ENCODE measurements around the gene PKD1L1.

DNA sequence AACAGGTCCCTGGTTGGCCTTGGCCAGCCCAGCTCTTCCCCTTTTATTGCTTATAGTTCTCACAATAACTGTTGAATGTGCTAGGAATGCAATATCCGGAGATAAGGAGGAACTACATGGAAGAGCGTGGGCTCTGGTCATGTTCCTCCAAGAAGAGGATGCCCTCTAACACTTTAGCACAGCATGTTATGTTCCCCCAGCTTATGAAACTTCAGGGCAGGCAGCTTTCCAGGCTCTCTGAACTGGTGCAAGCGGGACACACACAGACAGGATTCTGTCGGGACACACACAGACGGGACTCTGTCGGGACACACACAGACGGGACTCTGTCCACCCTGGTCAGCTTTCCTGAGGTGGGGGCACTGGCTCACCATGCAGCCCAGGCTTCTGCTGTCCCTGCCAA lies 141.6 kb downstream of the PKD1L1 start:
- no peak for TF ChIP-seq POLR2A (IDR thresholded peaks at IDR 0.05; ENCODE audit: borderline replicate concordance, extremely low read depth, insufficient read depth, insufficient read length)
- no peak for TF ChIP-seq EZH2phosphoT487 (IDR thresholded peaks at IDR 0.05; ENCODE audit: borderline replicate concordance)
- TF ChIP-seq POLR2AphosphoS5 (IDR thresholded peaks at IDR 0.05; ENCODE audit: low read depth, low read length): no peak
- no peak for TF ChIP-seq CEBPB (IDR thresholded peaks at IDR 0.05; ENCODE audit: low read depth)
- TF ChIP-seq, protein P1, sequence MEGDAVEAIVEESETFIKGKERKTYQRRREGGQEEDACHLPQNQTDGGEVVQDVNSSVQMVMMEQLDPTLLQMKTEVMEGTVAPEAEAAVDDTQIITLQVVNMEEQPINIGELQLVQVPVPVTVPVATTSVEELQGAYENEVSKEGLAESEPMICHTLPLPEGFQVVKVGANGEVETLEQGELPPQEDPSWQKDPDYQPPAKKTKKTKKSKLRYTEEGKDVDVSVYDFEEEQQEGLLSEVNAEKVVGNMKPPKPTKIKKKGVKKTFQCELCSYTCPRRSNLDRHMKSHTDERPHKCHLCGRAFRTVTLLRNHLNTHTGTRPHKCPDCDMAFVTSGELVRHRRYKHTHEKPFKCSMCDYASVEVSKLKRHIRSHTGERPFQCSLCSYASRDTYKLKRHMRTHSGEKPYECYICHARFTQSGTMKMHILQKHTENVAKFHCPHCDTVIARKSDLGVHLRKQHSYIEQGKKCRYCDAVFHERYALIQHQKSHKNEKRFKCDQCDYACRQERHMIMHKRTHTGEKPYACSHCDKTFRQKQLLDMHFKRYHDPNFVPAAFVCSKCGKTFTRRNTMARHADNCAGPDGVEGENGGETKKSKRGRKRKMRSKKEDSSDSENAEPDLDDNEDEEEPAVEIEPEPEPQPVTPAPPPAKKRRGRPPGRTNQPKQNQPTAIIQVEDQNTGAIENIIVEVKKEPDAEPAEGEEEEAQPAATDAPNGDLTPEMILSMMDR (IDR thresholded peaks at IDR 0.05 in 2 of 3, conservative IDR thresholded peaks at IDR 0.05 in 1 of 3; ENCODE audit: borderline replicate concordance in 1 of 3, insufficient read depth in 1 of 3, low read depth in 2 of 3, low read length in 2 of 3): no peak
- no peak for TF ChIP-seq EZH2 (IDR thresholded peaks at IDR 0.05)
- TF ChIP-seq, protein P2, sequence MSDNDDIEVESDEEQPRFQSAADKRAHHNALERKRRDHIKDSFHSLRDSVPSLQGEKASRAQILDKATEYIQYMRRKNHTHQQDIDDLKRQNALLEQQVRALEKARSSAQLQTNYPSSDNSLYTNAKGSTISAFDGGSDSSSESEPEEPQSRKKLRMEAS (IDR thresholded peaks at IDR 0.05): no peak
- TF ChIP-seq TCF7L2 (IDR thresholded peaks at IDR 0.05; ENCODE audit: borderline replicate concordance, extremely low read depth, insufficient read depth, insufficient read length): no peak
- TF ChIP-seq ZNF274 (IDR thresholded peaks at IDR 0.05; ENCODE audit: low read depth, low read length): no peak
- TF ChIP-seq, protein P3, sequence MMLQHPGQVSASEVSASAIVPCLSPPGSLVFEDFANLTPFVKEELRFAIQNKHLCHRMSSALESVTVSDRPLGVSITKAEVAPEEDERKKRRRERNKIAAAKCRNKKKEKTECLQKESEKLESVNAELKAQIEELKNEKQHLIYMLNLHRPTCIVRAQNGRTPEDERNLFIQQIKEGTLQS (IDR thresholded peaks at IDR 0.05): no peak
- no peak for TF ChIP-seq JUND (IDR thresholded peaks at IDR 0.05)
- no peak for TF ChIP-seq SIN3A (IDR thresholded peaks at IDR 0.05; ENCODE audit: low read depth)

Measured in HCT116 (cell line).